GM12892 (cell line): ENCODE measurements around the gene PEX7.

ENCODE experiments used
- POLR2A ChIP-seq: IDR thresholded peaks from 2 replicates; pipeline ENCODE4 v1.6.1; 2011; ENCODE audit warnings: low read depth, low read length, control low read depth
- POLR2AphosphoS5 ChIP-seq: IDR thresholded peaks from 2 replicates; pipeline ENCODE4 v1.6.1; 2011; ENCODE audit warnings: low read depth, low read length, control low read depth

- no peak for TF ChIP-seq POLR2A
- no peak for TF ChIP-seq POLR2AphosphoS5
These were observed 110.2 kb downstream of the PEX7 start for GRCh38 chr6:136932599-136932998.
